Measurements from ENCODE around the gene HIRA.

The HIRA gene

GRCh38 chr22:19292458-19293230, 138.9 kb downstream of the HIRA start:
- Histone ChIP-seq H3K27ac (ENCODE audit: low read depth, low read length) (no peak overlapping the region), H3K4me3 (ENCODE audit: low read depth in 1 of 2, low read length in 2 of 2) (peak overlapping the region; percentile 89 to 97), H3K9me3 (ENCODE audit: low read length) (no peaks in the 10 kb centered on the region), H3K27me3 (ENCODE audit: control insufficient read depth in 1 of 2, insufficient read depth in 2 of 2, low read length in 2 of 2) (no peaks in the 10 kb centered on the region), H3K9ac (ENCODE audit: low read length) (peak overlapping the region; percentile 94), H3K4me1 (ENCODE audit: insufficient read depth, low read length) (peaks cover 15% of the 10 kb centered on the region), H3K36me3 (ENCODE audit: insufficient read depth, low read length) (no peaks in the 10 kb centered on the region)

GRCh38 chr22:19291580-19292457, 139.7 kb downstream of the HIRA start, which contains the start of gene CLTCL1:
CLTCL1 (minus strand) TSS chr22:19291719; CDS start chr22:19291641, 78 bp downstream.
- no peaks in the 10 kb centered on the region for H3K9me3 ChIP-seq (ENCODE audit: low read length)
- no peaks in the 10 kb centered on the region for H3K27me3 ChIP-seq (ENCODE audit: control insufficient read depth in 1 of 2, insufficient read depth in 2 of 2, low read length in 2 of 2)
- peaks cover 15% of the 10 kb centered on the region for H3K4me1 ChIP-seq (ENCODE audit: insufficient read depth, low read length)
- peak within 1 kb of the TSS; percentile 63 for H3K27ac ChIP-seq (ENCODE audit: low read depth, low read length)
- no peaks in the 10 kb centered on the region for H3K36me3 ChIP-seq (ENCODE audit: insufficient read depth, low read length)
- H3K4me3 ChIP-seq (ENCODE audit: low read depth in 1 of 2, low read length in 2 of 2) = peak within 1 kb of the TSS; percentile 89 to 97
- H3K9ac ChIP-seq (ENCODE audit: low read length) = peak within 1 kb of the TSS; percentile 94

- no peaks in the 10 kb centered on the region for H3K9me3 ChIP-seq (ENCODE audit: low read length)
- no peaks in the 10 kb centered on the region for H3K36me3 ChIP-seq (ENCODE audit: insufficient read depth, low read length)
- no peaks in the 10 kb centered on the region for H3K27me3 ChIP-seq (ENCODE audit: control insufficient read depth in 1 of 2, insufficient read depth in 2 of 2, low read length in 2 of 2)
- peak overlapping the region; percentile 70 to 71 for H3K4me3 ChIP-seq (ENCODE audit: low read depth in 1 of 2, low read length in 2 of 2)
- H3K4me1 ChIP-seq (ENCODE audit: insufficient read depth, low read length) = peaks cover 15% of the 10 kb centered on the region
- H3K9ac ChIP-seq (ENCODE audit: low read length) = peak overlapping the region; percentile 29
- no peak overlapping the region for H3K27ac ChIP-seq (ENCODE audit: low read depth, low read length)
Observed at GRCh38 chr22:19291218-19291579, 140.3 kb downstream of the HIRA start.

- Histone ChIP-seq H3K27ac (ENCODE audit: low read depth, low read length) (no peak overlapping the region), H3K36me3 (ENCODE audit: insufficient read depth, low read length) (no peaks in the 10 kb centered on the region), H3K9me3 (ENCODE audit: low read length) (no peaks in the 10 kb centered on the region), H3K4me1 (ENCODE audit: insufficient read depth, low read length) (peaks cover 15% of the 10 kb centered on the region), H3K27me3 (ENCODE audit: control insufficient read depth in 1 of 2, insufficient read depth in 2 of 2, low read length in 2 of 2) (no peaks in the 10 kb centered on the region), H3K9ac (ENCODE audit: low read length) (peak overlapping the region; percentile 29), H3K4me3 (ENCODE audit: low read depth in 1 of 2, low read length in 2 of 2) (peak overlapping the region; percentile 70 to 71)
Observed at GRCh38 chr22:19290400-19291217, 140.9 kb downstream of the HIRA start.

GRCh38 chr22:19289475-19290161, 141.9 kb downstream of the HIRA start:
- H3K9me3 ChIP-seq (ENCODE audit: low read length) = no peaks in the 10 kb centered on the region
- H3K4me1 ChIP-seq (ENCODE audit: insufficient read depth, low read length) = peaks cover 15% of the 10 kb centered on the region
- H3K36me3 ChIP-seq (ENCODE audit: insufficient read depth, low read length) = no peaks in the 10 kb centered on the region
- H3K27me3 ChIP-seq (ENCODE audit: control insufficient read depth in 1 of 2, insufficient read depth in 2 of 2, low read length in 2 of 2) = no peaks in the 10 kb centered on the region
- H3K27ac ChIP-seq (ENCODE audit: low read depth, low read length) = no peak overlapping the region
- H3K4me3 ChIP-seq (ENCODE audit: low read depth in 1 of 2, low read length in 2 of 2) = no peak overlapping the region
- H3K9ac ChIP-seq (ENCODE audit: low read length) = no peak overlapping the region

- Histone ChIP-seq H3K4me3 (ENCODE audit: low read depth in 1 of 2, low read length in 2 of 2) (no peak overlapping the region), H3K27ac (ENCODE audit: low read depth, low read length) (no peak overlapping the region), H3K27me3 (ENCODE audit: control insufficient read depth in 1 of 2, insufficient read depth in 2 of 2, low read length in 2 of 2) (no peaks in the 10 kb centered on the region), H3K9ac (ENCODE audit: low read length) (no peak overlapping the region), H3K36me3 (ENCODE audit: insufficient read depth, low read length) (no peaks in the 10 kb centered on the region), H3K4me1 (ENCODE audit: insufficient read depth, low read length) (peaks cover 15% of the 10 kb centered on the region), H3K9me3 (ENCODE audit: low read length) (no peaks in the 10 kb centered on the region)
Observed at GRCh38 chr22:19287889-19288288, 143.6 kb downstream of the HIRA start.

- Histone ChIP-seq H3K27ac (ENCODE audit: low read depth, low read length) (no peak overlapping the region), H3K9me3 (ENCODE audit: low read length) (no peaks in the 10 kb centered on the region), H3K4me1 (ENCODE audit: insufficient read depth, low read length) (peaks cover 10% of the 10 kb centered on the region), H3K27me3 (ENCODE audit: control insufficient read depth in 1 of 2, insufficient read depth in 2 of 2, low read length in 2 of 2) (no peaks in the 10 kb centered on the region), H3K4me3 (ENCODE audit: low read depth in 1 of 2, low read length in 2 of 2) (no peak overlapping the region), H3K9ac (ENCODE audit: low read length) (no peak overlapping the region), H3K36me3 (ENCODE audit: insufficient read depth, low read length) (no peaks in the 10 kb centered on the region)
Observed at GRCh38 chr22:19287076-19287707, 144.3 kb downstream of the HIRA start.

- H3K9me3 ChIP-seq (ENCODE audit: low read length) = no peaks in the 10 kb centered on the region
- H3K4me3 ChIP-seq (ENCODE audit: low read depth in 1 of 2, low read length in 2 of 2) = no peak overlapping the region
- no peak overlapping the region for H3K9ac ChIP-seq (ENCODE audit: low read length)
- peaks cover 10% of the 10 kb centered on the region for H3K4me1 ChIP-seq (ENCODE audit: insufficient read depth, low read length)
- H3K27me3 ChIP-seq (ENCODE audit: control insufficient read depth in 1 of 2, insufficient read depth in 2 of 2, low read length in 2 of 2) = no peaks in the 10 kb centered on the region
- no peaks in the 10 kb centered on the region for H3K36me3 ChIP-seq (ENCODE audit: insufficient read depth, low read length)
- no peak overlapping the region for H3K27ac ChIP-seq (ENCODE audit: low read depth, low read length)
Observed at GRCh38 chr22:19285831-19286230, 145.7 kb downstream of the HIRA start.

Data from muscle layer of colon (tissue), 2 donors.